Neural progenitor cell (in vitro differentiated cells): Measurements from ENCODE around the gene ARAP2.

ENCODE experiments used
- EZH2phosphoT487 ChIP-seq: fragments of 200-600 bp; sonication (generic); IDR thresholded peaks from 2 replicates; pipeline ENCODE4 v1.6.1; 2017; ENCODE audit warnings: antibody characterized with exemption
- TF ChIP-seq, protein P1 (sequence below): fragments of 200-600 bp; sonication (generic); IDR thresholded peaks from 2 replicates; pipeline ENCODE4 v1.5.1; 2017; ENCODE audit warnings: antibody characterized with exemption, mild to moderate bottlenecking

DNA sequence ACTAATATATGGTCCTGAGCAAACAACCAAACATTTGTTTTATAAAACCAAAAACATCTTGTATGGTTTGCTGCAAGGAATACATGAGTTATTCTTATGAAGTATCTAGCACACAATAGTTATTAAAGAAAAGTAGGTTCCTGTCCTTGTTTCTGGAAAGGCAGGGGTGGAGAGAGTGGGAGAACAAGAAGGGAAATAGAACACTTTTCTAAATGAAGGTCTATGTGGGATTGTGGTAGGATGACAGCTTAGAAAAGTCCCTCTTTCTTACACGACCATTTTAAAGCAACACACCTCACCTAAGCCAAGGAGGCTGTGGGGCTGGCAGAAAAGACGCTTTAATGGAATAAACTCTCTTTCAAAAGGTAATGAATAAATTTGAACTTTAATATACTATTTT, 164.6 kb downstream of the ARAP2 start:
- no peak for TF ChIP-seq EZH2phosphoT487
- TF ChIP-seq, protein P1, sequence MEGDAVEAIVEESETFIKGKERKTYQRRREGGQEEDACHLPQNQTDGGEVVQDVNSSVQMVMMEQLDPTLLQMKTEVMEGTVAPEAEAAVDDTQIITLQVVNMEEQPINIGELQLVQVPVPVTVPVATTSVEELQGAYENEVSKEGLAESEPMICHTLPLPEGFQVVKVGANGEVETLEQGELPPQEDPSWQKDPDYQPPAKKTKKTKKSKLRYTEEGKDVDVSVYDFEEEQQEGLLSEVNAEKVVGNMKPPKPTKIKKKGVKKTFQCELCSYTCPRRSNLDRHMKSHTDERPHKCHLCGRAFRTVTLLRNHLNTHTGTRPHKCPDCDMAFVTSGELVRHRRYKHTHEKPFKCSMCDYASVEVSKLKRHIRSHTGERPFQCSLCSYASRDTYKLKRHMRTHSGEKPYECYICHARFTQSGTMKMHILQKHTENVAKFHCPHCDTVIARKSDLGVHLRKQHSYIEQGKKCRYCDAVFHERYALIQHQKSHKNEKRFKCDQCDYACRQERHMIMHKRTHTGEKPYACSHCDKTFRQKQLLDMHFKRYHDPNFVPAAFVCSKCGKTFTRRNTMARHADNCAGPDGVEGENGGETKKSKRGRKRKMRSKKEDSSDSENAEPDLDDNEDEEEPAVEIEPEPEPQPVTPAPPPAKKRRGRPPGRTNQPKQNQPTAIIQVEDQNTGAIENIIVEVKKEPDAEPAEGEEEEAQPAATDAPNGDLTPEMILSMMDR = no peak
